Measurements from ENCODE around the gene CCDC3.

Gene CCDC3

GRCh38 chr10:12908773-12909172 lies 92.7 kb downstream of the CCDC3 start:
- no peak overlapping the region for H3K4me3 ChIP-seq (replicated peaks; ENCODE audit: insufficient read depth, low read length)
- TF ChIP-seq SPI1 (IDR thresholded peaks at IDR 0.05; ENCODE audit: borderline replicate concordance, low read depth): no peak
- no peak for TF ChIP-seq POLR2AphosphoS5 (IDR thresholded peaks at IDR 0.05; ENCODE audit: low read depth)
- TF ChIP-seq, protein P1, sequence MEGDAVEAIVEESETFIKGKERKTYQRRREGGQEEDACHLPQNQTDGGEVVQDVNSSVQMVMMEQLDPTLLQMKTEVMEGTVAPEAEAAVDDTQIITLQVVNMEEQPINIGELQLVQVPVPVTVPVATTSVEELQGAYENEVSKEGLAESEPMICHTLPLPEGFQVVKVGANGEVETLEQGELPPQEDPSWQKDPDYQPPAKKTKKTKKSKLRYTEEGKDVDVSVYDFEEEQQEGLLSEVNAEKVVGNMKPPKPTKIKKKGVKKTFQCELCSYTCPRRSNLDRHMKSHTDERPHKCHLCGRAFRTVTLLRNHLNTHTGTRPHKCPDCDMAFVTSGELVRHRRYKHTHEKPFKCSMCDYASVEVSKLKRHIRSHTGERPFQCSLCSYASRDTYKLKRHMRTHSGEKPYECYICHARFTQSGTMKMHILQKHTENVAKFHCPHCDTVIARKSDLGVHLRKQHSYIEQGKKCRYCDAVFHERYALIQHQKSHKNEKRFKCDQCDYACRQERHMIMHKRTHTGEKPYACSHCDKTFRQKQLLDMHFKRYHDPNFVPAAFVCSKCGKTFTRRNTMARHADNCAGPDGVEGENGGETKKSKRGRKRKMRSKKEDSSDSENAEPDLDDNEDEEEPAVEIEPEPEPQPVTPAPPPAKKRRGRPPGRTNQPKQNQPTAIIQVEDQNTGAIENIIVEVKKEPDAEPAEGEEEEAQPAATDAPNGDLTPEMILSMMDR (IDR thresholded peaks at IDR 0.05; ENCODE audit: insufficient read depth, low read length): no peak
- no peak for TF ChIP-seq GABPA (IDR thresholded peaks at IDR 0.05; ENCODE audit: low read depth)
- DNase-seq (ENCODE audit: low read depth in 1 of 2, low spot score in 1 of 2): no peak
- H3K27ac ChIP-seq (replicated peaks): no peak overlapping the region
- no peaks in the 10 kb centered on the region for H3K27me3 ChIP-seq (ENCODE audit: insufficient read depth, poor library complexity, severe bottlenecking)

DNA sequence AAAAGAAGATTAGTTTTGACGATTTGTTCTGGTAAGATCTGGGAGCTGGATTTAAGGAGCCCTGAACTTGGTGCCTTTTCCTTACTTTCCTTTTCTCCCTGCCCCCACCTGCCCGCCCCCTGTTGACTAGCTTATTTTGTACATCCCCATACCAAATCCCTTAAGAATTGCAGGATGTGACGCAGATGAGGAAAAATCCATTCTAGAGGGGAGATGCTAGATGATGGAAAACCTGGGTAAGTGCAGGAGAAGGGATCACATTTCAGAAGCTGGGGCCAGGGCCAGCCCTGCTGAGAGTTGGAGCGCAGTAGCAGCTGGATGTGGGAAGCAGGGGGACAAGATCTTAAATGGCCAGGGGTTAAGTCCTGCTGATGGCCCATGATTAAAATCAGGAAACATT lies 93.9 kb downstream of the CCDC3 start:
- no peak for TF ChIP-seq SPI1 (IDR thresholded peaks at IDR 0.05; ENCODE audit: borderline replicate concordance, low read depth)
- TF ChIP-seq GABPA (IDR thresholded peaks at IDR 0.05; ENCODE audit: low read depth): no peak
- TF ChIP-seq, protein P1 (IDR thresholded peaks at IDR 0.05; ENCODE audit: insufficient read depth, low read length): no peak
- TF ChIP-seq, protein P2, sequence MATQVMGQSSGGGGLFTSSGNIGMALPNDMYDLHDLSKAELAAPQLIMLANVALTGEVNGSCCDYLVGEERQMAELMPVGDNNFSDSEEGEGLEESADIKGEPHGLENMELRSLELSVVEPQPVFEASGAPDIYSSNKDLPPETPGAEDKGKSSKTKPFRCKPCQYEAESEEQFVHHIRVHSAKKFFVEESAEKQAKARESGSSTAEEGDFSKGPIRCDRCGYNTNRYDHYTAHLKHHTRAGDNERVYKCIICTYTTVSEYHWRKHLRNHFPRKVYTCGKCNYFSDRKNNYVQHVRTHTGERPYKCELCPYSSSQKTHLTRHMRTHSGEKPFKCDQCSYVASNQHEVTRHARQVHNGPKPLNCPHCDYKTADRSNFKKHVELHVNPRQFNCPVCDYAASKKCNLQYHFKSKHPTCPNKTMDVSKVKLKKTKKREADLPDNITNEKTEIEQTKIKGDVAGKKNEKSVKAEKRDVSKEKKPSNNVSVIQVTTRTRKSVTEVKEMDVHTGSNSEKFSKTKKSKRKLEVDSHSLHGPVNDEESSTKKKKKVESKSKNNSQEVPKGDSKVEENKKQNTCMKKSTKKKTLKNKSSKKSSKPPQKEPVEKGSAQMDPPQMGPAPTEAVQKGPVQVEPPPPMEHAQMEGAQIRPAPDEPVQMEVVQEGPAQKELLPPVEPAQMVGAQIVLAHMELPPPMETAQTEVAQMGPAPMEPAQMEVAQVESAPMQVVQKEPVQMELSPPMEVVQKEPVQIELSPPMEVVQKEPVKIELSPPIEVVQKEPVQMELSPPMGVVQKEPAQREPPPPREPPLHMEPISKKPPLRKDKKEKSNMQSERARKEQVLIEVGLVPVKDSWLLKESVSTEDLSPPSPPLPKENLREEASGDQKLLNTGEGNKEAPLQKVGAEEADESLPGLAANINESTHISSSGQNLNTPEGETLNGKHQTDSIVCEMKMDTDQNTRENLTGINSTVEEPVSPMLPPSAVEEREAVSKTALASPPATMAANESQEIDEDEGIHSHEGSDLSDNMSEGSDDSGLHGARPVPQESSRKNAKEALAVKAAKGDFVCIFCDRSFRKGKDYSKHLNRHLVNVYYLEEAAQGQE (IDR thresholded peaks at IDR 0.05; ENCODE audit: insufficient replicate concordance, low read depth): no peak
- no peak for TF ChIP-seq POLR2AphosphoS5 (IDR thresholded peaks at IDR 0.05; ENCODE audit: low read depth)
- Histone ChIP-seq H3K4me3 (replicated peaks; ENCODE audit: insufficient read depth, low read length) (no peak overlapping the region), H3K27ac (replicated peaks) (no peak overlapping the region), H3K27me3 (ENCODE audit: insufficient read depth, poor library complexity, severe bottlenecking) (no peaks in the 10 kb centered on the region)
- no peak for DNase-seq (ENCODE audit: low read depth in 1 of 2, low spot score in 1 of 2)

DNA sequence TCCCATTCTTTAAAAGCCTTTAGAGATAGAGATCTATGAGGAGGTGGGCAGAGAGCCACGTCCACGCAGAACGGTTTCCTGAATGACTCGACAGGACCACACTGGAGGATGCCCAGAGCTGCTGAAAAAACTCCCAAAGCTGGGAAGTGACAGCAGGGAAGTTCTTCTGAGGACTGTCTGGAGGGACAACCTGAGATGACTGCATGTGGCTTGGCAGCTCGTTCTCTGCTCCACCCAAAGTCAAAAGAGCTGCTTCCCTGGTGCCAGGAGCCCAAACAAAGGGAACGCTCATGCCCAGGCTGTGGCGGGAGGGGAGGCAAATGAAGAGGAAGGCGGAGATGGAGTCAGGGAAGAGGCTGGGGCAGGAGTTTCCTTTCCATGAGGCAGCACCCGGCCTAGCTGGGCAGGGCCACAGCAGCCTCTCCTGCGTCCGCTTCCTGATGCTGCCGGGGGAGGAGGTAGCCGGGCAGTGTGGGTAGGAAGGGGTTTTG lies 95.4 kb downstream of the CCDC3 start:
- H3K27ac ChIP-seq (replicated peaks): no peak overlapping the region
- no peak for TF ChIP-seq POLR2AphosphoS5 (IDR thresholded peaks at IDR 0.05; ENCODE audit: low read depth)
- TF ChIP-seq, protein P2 (IDR thresholded peaks at IDR 0.05; ENCODE audit: insufficient replicate concordance, low read depth): no peak
- no peak for TF ChIP-seq SPI1 (IDR thresholded peaks at IDR 0.05; ENCODE audit: borderline replicate concordance, low read depth)
- TF ChIP-seq GABPA (IDR thresholded peaks at IDR 0.05; ENCODE audit: low read depth): no peak
- TF ChIP-seq, protein P1 (IDR thresholded peaks at IDR 0.05; ENCODE audit: insufficient read depth, low read length): no peak
- no peak overlapping the region for H3K4me3 ChIP-seq (replicated peaks; ENCODE audit: insufficient read depth, low read length)
- no peak for DNase-seq (ENCODE audit: low read depth in 1 of 2, low spot score in 1 of 2)
- H3K27me3 ChIP-seq (ENCODE audit: insufficient read depth, poor library complexity, severe bottlenecking): no peaks in the 10 kb centered on the region

GRCh38 chr10:12905067-12905466 lies 96.4 kb downstream of the CCDC3 start:
- Histone ChIP-seq H3K27ac (replicated peaks) (no peak overlapping the region), H3K4me3 (replicated peaks; ENCODE audit: insufficient read depth, low read length) (no peak overlapping the region), H3K27me3 (ENCODE audit: insufficient read depth, poor library complexity, severe bottlenecking) (no peaks in the 10 kb centered on the region)
- DNase-seq (ENCODE audit: low read depth in 1 of 2, low spot score in 1 of 2): no peak
- TF ChIP-seq, protein P1 (IDR thresholded peaks at IDR 0.05; ENCODE audit: insufficient read depth, low read length): no peak
- TF ChIP-seq SPI1 (IDR thresholded peaks at IDR 0.05; ENCODE audit: borderline replicate concordance, low read depth): no peak
- no peak for TF ChIP-seq GABPA (IDR thresholded peaks at IDR 0.05; ENCODE audit: low read depth)
- no peak for TF ChIP-seq POLR2AphosphoS5 (IDR thresholded peaks at IDR 0.05; ENCODE audit: low read depth)
- TF ChIP-seq, protein P2 (IDR thresholded peaks at IDR 0.05; ENCODE audit: insufficient replicate concordance, low read depth): no peak

Data from HL-60 (cell line).